ENCODE data around the gene RHBDF2. TPM values are rescaled to one million over a fixed set of nuclear protein-coding genes. Genes with fewer than 3 reads are reported as not detected.

RHBDF2 gene
- total RNA-seq, 1 donor from 2014 or later: 30.7 TPM

- no peak for DNase-seq (ENCODE audit: low read depth)
- no peaks in the 10 kb centered on the region for H3K27me3 ChIP-seq (ENCODE audit: insufficient read depth, low read length)
- peaks cover 39% of the 10 kb centered on the region for H3K79me2 ChIP-seq (ENCODE audit: insufficient read depth, low read length)
- Mint-ChIP-seq H3K36me3 (ENCODE audit: low read depth, unreplicated experiment) (peaks cover 2% of the 10 kb centered on the region), H3K4me1 (ENCODE audit: low read depth, unreplicated experiment) (peaks cover 21% of the 10 kb centered on the region), H3K4me3 (ENCODE audit: unreplicated experiment) (peak overlapping the region; percentile 89), H3K9me3 (ENCODE audit: unreplicated experiment) (no peaks in the 10 kb centered on the region), H3K27ac (ENCODE audit: unreplicated experiment) (peak overlapping the region; percentile 41), H3K27me3 (ENCODE audit: low read depth, unreplicated experiment) (peaks cover 3% of the 10 kb centered on the region)
- H3K9ac ChIP-seq (ENCODE audit: low read length): peak overlapping the region; percentile 79
- H3K36me3 ChIP-seq (ENCODE audit: insufficient read depth, low read length): no peaks in the 10 kb centered on the region
- peaks cover 14% of the 10 kb centered on the region for H4K20me1 ChIP-seq (ENCODE audit: insufficient read depth, low read length)
- FAIRE-seq: no peak
- TF ChIP-seq CTCF (IDR thresholded peaks at IDR 0.05; ENCODE audit: insufficient read depth, low read depth, low read length): no peak
- TF ChIP-seq EZH2 (IDR thresholded peaks at IDR 0.05; ENCODE audit: insufficient read depth, low read length): no peak
- H2AFZ ChIP-seq (ENCODE audit: low read depth, low read length): peak overlapping the region; percentile 86
- no peak overlapping the region for H3K27ac ChIP-seq (ENCODE audit: low read depth, low read length)
- peak overlapping the region; percentile 99 for H3K4me2 ChIP-seq (ENCODE audit: low read length)
- H3K9me3 ChIP-seq (ENCODE audit: insufficient read depth, low read depth, low read length): no peaks in the 10 kb centered on the region
- peak overlapping the region; percentile 71 for H3K4me3 ChIP-seq (ENCODE audit: insufficient read depth, low read depth, low read length)
- H3K4me1 ChIP-seq (ENCODE audit: insufficient read depth, low read length): peaks cover 40% of the 10 kb centered on the region
Observed at GRCh38 chr17:76500747-76501017, 541 bp downstream of the RHBDF2 start.

GRCh38 chr17:76500074-76500746 lies 1.0 kb downstream of the RHBDF2 start:
- H3K9me3 ChIP-seq (ENCODE audit: insufficient read depth, low read depth, low read length): no peaks in the 10 kb centered on the region
- Mint-ChIP-seq H3K36me3 (ENCODE audit: low read depth, unreplicated experiment) (peaks cover 2% of the 10 kb centered on the region), H3K27ac (ENCODE audit: unreplicated experiment) (no peak overlapping the region), H3K4me1 (ENCODE audit: low read depth, unreplicated experiment) (peaks cover 21% of the 10 kb centered on the region), H3K4me3 (ENCODE audit: unreplicated experiment) (peak overlapping the region; percentile 89), H3K27me3 (ENCODE audit: low read depth, unreplicated experiment) (peaks cover 1% of the 10 kb centered on the region), H3K9me3 (ENCODE audit: unreplicated experiment) (no peaks in the 10 kb centered on the region)
- H3K36me3 ChIP-seq (ENCODE audit: insufficient read depth, low read length): no peaks in the 10 kb centered on the region
- no peaks in the 10 kb centered on the region for H3K27me3 ChIP-seq (ENCODE audit: insufficient read depth, low read length)
- no peak for FAIRE-seq
- H3K79me2 ChIP-seq (ENCODE audit: insufficient read depth, low read length): peaks cover 39% of the 10 kb centered on the region
- peaks cover 40% of the 10 kb centered on the region for H3K4me1 ChIP-seq (ENCODE audit: insufficient read depth, low read length)
- H3K4me3 ChIP-seq (ENCODE audit: insufficient read depth, low read depth, low read length): peak overlapping the region; percentile 71
- H3K9ac ChIP-seq (ENCODE audit: low read length): peak overlapping the region; percentile 79
- peak overlapping the region; percentile 99 for H3K4me2 ChIP-seq (ENCODE audit: low read length)
- peak overlapping the region; percentile 86 for H2AFZ ChIP-seq (ENCODE audit: low read depth, low read length)
- no peak overlapping the region for H3K27ac ChIP-seq (ENCODE audit: low read depth, low read length)
- H4K20me1 ChIP-seq (ENCODE audit: insufficient read depth, low read length): peaks cover 18% of the 10 kb centered on the region
- TF ChIP-seq CTCF (IDR thresholded peaks at IDR 0.05; ENCODE audit: insufficient read depth, low read depth, low read length): no peak
- TF ChIP-seq EZH2 (IDR thresholded peaks at IDR 0.05; ENCODE audit: insufficient read depth, low read length): no peak
- DNase-seq (ENCODE audit: low read depth): no peak

- Histone ChIP-seq H3K4me3 (ENCODE audit: insufficient read depth, low read depth, low read length) (no peak overlapping the region), H4K20me1 (ENCODE audit: insufficient read depth, low read length) (peaks cover 21% of the 10 kb centered on the region), H3K27me3 (ENCODE audit: insufficient read depth, low read length) (no peaks in the 10 kb centered on the region), H3K4me1 (ENCODE audit: insufficient read depth, low read length) (peaks cover 40% of the 10 kb centered on the region), H3K9ac (ENCODE audit: low read length) (peak overlapping the region; percentile 66), H3K36me3 (ENCODE audit: insufficient read depth, low read length) (no peaks in the 10 kb centered on the region), H3K4me2 (ENCODE audit: low read length) (peak overlapping the region; percentile 99), H3K27ac (ENCODE audit: low read depth, low read length) (peak overlapping the region; percentile 70), H2AFZ (ENCODE audit: low read depth, low read length) (no peak overlapping the region), H3K79me2 (ENCODE audit: insufficient read depth, low read length) (peaks cover 39% of the 10 kb centered on the region), H3K9me3 (ENCODE audit: insufficient read depth, low read depth, low read length) (no peaks in the 10 kb centered on the region)
- Mint-ChIP-seq H3K9me3 (ENCODE audit: unreplicated experiment) (no peaks in the 10 kb centered on the region), H3K4me3 (ENCODE audit: unreplicated experiment) (peak overlapping the region; percentile 45), H3K27ac (ENCODE audit: unreplicated experiment) (peak overlapping the region; percentile 69), H3K27me3 (ENCODE audit: low read depth, unreplicated experiment) (no peaks in the 10 kb centered on the region), H3K4me1 (ENCODE audit: low read depth, unreplicated experiment) (peaks cover 21% of the 10 kb centered on the region), H3K36me3 (ENCODE audit: low read depth, unreplicated experiment) (peaks cover 2% of the 10 kb centered on the region)
- FAIRE-seq: no peak
- TF ChIP-seq EZH2 (IDR thresholded peaks at IDR 0.05; ENCODE audit: insufficient read depth, low read length): no peak
- no peak for TF ChIP-seq CTCF (IDR thresholded peaks at IDR 0.05; ENCODE audit: insufficient read depth, low read depth, low read length)
- no peak for DNase-seq (ENCODE audit: low read depth)
Observed at GRCh38 chr17:76499267-76499667, 2.0 kb downstream of the RHBDF2 start.
